OCI-LY7 (cell line): ENCODE results near the gene TEDC1. TPM values are rescaled to one million over a fixed set of nuclear protein-coding genes. Genes with fewer than 3 reads are reported as not detected.

Experiments used
- BruUV-seq: library from RNA; stranded (reverse); fragments of 400-500 nt; replicated peaks from 2 replicates; lab custom pipeline; 2021; lab: Mats Ljungman, UMichigan
- CTCF ChIA-PET: fragments of 300-600 bp; sonication (Branson Sonifier 250); formaldehyde crosslinking; loops from one replicate; lab custom pipeline; 2022; ENCODE audit warnings: antibody characterized with exemption; ENCODE audit not compliant: unreplicated experiment; lab: Charles Lee
- POLR2A ChIA-PET: fragments of 300-600 bp; sonication (Branson Sonifier 250); formaldehyde crosslinking; loops from one replicate; lab custom pipeline; 2022; ENCODE audit warnings: antibody characterized with exemption; lab: Charles Lee
- DNase-seq: peaks from one replicate; pipeline ENCODE4 v3.0.0-alpha.2; 2015; ENCODE audit warnings: low spot score
- H2AFZ ChIP-seq: fragments of 200-600 bp; sonication (generic), shearing (Covaris generic); 2 replicates; pipeline ENCODE4 v1.6.1; 2014; ENCODE audit warnings: mild to moderate bottlenecking, antibody characterized with exemption, low read length, moderate library complexity
- H3K27ac ChIP-seq: fragments of 200-600 bp; sonication (generic); 2 replicates; pipeline ENCODE4 v1.5.1; 2014; ENCODE audit warnings: mixed run types, low read depth, mild to moderate bottlenecking, moderate library complexity, low read length, inconsistent platforms; ENCODE audit not compliant: poor library complexity, severe bottlenecking
- H3K36me3 ChIP-seq: fragments of 200-600 bp; sonication (generic); 2 replicates; pipeline ENCODE4 v1.6.1; 2014; ENCODE audit warnings: mild to moderate bottlenecking, antibody characterized with exemption, low read length, moderate library complexity, mixed read lengths; ENCODE audit not compliant: insufficient read depth
- H3K4me1 ChIP-seq: fragments of 200-600 bp; sonication (generic); 2 replicates; pipeline ENCODE4 v1.5.1; 2014; ENCODE audit warnings: mild to moderate bottlenecking, low read length; ENCODE audit not compliant: insufficient read depth, poor library complexity, severe bottlenecking
- H3K4me2 ChIP-seq: fragments of 200-600 bp; sonication (generic); 2 replicates; pipeline ENCODE4 v1.6.1; 2014; ENCODE audit warnings: mild to moderate bottlenecking, low read length
- H3K4me3 ChIP-seq: fragments of 200-600 bp; sonication (generic); 2 replicates; pipeline ENCODE4 v1.5.1; 2014; ENCODE audit warnings: mild to moderate bottlenecking, low read depth, low read length; ENCODE audit not compliant: poor library complexity, severe bottlenecking
- H3K79me2 ChIP-seq: fragments of 200-600 bp; sonication (generic); 2 replicates; pipeline ENCODE4 v1.6.1; 2016; ENCODE audit warnings: low read depth, mild to moderate bottlenecking, low read length, moderate library complexity, mixed read lengths; ENCODE audit not compliant: insufficient read depth
- H3K9me2 ChIP-seq: fragments of 200-600 bp; sonication (generic); 2 replicates; pipeline ENCODE4 v1.6.1; 2016; ENCODE audit warnings: mild to moderate bottlenecking, low read length, mixed read lengths; ENCODE audit not compliant: insufficient read depth
- H3K9me3 ChIP-seq: fragments of 200-600 bp; sonication (generic); 2 replicates; pipeline ENCODE4 v1.6.1; 2014; ENCODE audit warnings: mild to moderate bottlenecking, mixed run types, low read length, mixed read lengths
- H4K20me1 ChIP-seq: fragments of 200-600 bp; sonication (generic); 2 replicates; pipeline ENCODE4 v1.6.1; 2014; ENCODE audit warnings: mild to moderate bottlenecking, antibody characterized with exemption, low read length, moderate library complexity, mixed read lengths; ENCODE audit not compliant: insufficient read depth
- EZH2phosphoT487 ChIP-seq: fragments of 200-600 bp; sonication (generic); IDR thresholded peaks from 2 replicates; pipeline ENCODE4 v1.6.1; 2018; ENCODE audit warnings: low read depth, borderline replicate concordance, mild to moderate bottlenecking, mixed run types, antibody characterized with exemption, low read length, moderate library complexity, mixed read lengths
- intact Hi-C: fragments of 100-400 bp; cut with micrococcal nuclease; formaldehyde crosslinking; loops from one replicate; pipeline ENCODE4 v1.10.0; 2022; ENCODE audit not compliant: unreplicated experiment
- total RNA-seq, 2 experiments: library from RNA; depleted of rRNA in 1 of 2; stranded (reverse); fragments of >200 nt in 1 of 2; shearing (Covaris generic) in 1 of 2; gene quantifications; 2 replicates each; pipeline ENCODE4 v1.2.3, GENCODE V29; 2014 to 2022
- TF ChIP-seq, protein P1 (sequence below): fragments of 200-600 bp; sonication (generic); conservative IDR thresholded peaks from 2 replicates; pipeline ENCODE4 v1.5.1; 2014; ENCODE audit warnings: mild to moderate bottlenecking, antibody characterized with exemption, low read length, moderate library complexity, mixed read lengths

Gene TEDC1
- total RNA-seq, 2 experiments from 2014 or later: 53.2 to 55.8 TPM

- no peak for TF ChIP-seq EZH2phosphoT487
- TF ChIP-seq, protein P1, sequence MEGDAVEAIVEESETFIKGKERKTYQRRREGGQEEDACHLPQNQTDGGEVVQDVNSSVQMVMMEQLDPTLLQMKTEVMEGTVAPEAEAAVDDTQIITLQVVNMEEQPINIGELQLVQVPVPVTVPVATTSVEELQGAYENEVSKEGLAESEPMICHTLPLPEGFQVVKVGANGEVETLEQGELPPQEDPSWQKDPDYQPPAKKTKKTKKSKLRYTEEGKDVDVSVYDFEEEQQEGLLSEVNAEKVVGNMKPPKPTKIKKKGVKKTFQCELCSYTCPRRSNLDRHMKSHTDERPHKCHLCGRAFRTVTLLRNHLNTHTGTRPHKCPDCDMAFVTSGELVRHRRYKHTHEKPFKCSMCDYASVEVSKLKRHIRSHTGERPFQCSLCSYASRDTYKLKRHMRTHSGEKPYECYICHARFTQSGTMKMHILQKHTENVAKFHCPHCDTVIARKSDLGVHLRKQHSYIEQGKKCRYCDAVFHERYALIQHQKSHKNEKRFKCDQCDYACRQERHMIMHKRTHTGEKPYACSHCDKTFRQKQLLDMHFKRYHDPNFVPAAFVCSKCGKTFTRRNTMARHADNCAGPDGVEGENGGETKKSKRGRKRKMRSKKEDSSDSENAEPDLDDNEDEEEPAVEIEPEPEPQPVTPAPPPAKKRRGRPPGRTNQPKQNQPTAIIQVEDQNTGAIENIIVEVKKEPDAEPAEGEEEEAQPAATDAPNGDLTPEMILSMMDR: no peak
- H3K9me2 ChIP-seq: no peaks in the 10 kb centered on the region
- DNase-seq: no peak
- H3K4me2 ChIP-seq: no peak overlapping the region
- no peak overlapping the region for H3K4me3 ChIP-seq
- H3K9me3 ChIP-seq: no peaks in the 10 kb centered on the region
- H2AFZ ChIP-seq: no peak overlapping the region
- CTCF ChIA-PET: no interaction called here
- no peaks in the 10 kb centered on the region for H3K79me2 ChIP-seq
- H4K20me1 ChIP-seq: no peaks in the 10 kb centered on the region
- POLR2A ChIA-PET: no interaction called here
- H3K27ac ChIP-seq: no peak overlapping the region
- no peaks in the 10 kb centered on the region for H3K36me3 ChIP-seq
- H3K4me1 ChIP-seq: peaks cover 16% of the 10 kb centered on the region
- BruUV-seq: no TSS peak
- intact Hi-C loops: no loop called here
Measured at GRCh38 chr14:105476097-105476830, 14.8 kb upstream of the TEDC1 start.

- Histone ChIP-seq H3K9me2 (no peaks in the 10 kb centered on the region), H3K79me2 (no peaks in the 10 kb centered on the region), H3K27ac (no peak overlapping the region), H2AFZ (no peak overlapping the region), H3K36me3 (no peaks in the 10 kb centered on the region), H3K4me3 (no peak overlapping the region), H3K4me2 (no peak overlapping the region), H4K20me1 (no peaks in the 10 kb centered on the region), H3K9me3 (no peaks in the 10 kb centered on the region), H3K4me1 (peaks cover 23% of the 10 kb centered on the region)
- no TSS peak for BruUV-seq
- no peak for TF ChIP-seq EZH2phosphoT487
- TF ChIP-seq, protein P1: no peak
- no peak for DNase-seq
- ChIA-PET POLR2A (no interaction called here), CTCF (no interaction called here)
- intact Hi-C loops: no loop called here
Measured at GRCh38 chr14:105476831-105477659, 14.0 kb upstream of the TEDC1 start.
